ENCODE measurements around the gene ZNF326.
A peak's percentile ranks its signal among the peaks of the same experiment; 100 is the strongest.

The ZNF326 gene, protein sequence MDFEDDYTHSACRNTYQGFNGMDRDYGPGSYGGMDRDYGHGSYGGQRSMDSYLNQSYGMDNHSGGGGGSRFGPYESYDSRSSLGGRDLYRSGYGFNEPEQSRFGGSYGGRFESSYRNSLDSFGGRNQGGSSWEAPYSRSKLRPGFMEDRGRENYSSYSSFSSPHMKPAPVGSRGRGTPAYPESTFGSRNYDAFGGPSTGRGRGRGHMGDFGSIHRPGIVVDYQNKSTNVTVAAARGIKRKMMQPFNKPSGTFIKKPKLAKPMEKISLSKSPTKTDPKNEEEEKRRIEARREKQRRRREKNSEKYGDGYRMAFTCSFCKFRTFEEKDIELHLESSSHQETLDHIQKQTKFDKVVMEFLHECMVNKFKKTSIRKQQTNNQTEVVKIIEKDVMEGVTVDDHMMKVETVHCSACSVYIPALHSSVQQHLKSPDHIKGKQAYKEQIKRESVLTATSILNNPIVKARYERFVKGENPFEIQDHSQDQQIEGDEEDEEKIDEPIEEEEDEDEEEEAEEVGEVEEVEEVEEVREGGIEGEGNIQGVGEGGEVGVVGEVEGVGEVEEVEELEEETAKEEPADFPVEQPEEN

DNA sequence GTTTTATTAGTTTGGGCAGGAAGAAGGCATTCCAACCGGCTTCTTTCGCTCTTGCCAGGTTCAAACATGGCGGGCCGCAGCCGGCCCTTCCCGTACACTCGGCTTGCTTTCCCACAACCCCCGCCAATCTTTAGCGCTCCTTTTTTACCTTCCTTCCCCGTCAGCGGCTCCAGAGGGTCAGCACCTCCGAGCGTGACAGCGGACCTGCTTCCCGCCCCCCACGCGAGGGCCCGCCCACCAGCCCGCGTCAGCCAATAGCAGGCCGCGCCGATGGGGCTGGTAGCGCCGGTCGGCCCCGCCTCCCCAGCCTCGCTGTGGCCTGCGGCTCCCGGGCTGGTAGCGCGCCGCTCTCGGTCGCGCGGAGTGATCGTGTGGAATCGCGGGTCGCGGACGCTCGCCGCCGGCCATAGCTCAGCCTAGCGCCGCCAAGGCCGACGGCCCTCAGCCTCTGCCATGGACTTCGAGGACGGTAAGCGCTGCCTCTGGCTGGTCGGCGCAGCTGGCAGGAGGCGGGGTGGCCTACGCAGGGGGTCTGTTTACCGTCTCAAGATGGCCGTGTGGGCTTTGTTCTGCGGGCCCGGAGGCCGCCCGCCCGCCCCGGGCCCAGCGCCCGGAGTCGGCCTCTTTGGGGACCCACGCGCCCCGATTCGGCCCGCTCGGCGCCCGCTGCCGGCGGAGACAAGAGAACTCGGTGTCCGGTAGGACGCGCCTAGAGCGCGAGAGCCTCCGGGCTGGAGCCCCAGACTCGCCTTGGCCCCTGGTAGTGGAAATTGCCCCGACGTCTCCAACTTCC, at the start of gene ZNF326:
Gene ZNF326 (plus strand): TSS at position 306 of the 793 bp plus-strand sequence. CDS start 148 bp downstream, at position 454.
- DNase-seq: peak; percentile 95

DNA sequence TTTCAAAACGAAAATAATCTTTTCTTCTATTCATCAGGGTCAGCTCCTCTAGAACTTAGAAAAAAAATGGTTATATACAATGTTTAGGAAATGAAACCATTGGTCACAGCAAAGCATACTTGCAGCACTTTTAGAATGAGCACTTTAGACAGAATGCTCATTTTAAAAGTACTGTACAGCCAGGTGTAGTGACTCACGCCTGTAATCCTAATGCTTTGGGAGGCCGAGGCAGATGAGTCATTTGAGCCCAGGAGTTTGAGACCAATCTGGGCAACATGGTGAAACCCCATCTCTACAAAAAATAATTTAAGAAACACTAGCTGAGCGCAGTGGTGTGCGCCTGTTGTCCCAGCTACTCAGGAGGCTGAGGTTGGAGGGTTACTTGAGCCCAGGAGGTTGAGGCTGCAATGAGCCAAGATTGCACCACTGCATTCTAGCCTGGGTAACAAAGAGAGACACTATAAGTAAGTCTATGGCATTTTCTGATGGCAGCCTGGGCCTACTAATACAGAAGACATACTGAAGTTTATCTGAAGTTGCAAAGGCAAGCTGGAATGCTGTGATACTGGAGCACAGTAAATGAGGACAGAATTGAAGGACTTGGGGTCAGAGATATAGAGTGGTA, 48.9 kb upstream of the ZNF326 start:
- no peak for DNase-seq

DNA sequence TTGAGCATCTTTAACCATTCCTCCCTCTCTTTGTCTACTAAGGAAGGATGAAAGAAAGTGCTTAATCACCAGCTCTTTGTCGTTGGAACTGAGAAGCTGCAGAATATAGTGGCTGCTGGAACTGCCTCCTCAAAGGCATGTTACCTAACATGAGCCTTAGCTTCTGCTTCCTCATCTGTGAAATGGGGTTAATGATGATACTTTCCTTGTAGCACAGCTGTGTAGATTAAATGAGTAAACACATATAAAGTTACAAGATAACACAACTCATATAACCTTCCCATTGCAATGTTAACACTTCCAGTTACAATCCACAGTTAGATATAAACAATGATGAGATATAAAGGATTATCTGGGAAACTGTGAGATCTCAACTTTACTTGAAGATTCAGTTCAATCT, 48.4 kb upstream of the ZNF326 start:
- no peak for DNase-seq

DNA sequence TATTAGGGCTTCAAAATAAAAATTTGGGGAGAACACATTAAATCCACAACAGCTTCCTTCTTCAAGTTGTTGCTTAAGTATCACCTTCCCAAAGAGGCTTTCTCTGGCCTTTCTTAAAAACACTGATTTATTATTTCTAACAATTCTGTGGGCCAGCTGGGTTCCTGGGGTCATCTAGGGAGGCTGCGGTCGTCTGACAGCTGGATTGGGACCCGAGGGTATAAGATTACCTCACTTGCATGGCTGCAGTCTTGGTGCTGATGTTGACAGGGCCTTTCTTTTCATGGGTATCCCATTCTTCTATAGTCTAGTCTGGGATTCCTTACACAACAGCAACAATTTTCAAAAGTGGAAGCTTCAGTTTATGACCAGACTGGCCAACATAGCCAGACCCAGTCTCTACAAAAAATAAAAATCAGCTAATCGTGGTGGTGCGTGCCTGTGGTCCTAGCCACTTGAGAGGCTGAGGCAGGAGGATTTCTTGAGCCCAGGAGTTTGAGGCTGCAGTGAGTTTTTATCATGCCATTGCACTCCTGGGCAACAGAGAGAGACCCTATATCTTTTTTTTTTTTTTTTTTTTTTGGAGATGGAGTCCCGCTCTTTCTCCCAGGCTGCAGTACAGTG, 46.1 kb upstream of the ZNF326 start:
- DNase-seq: no peak

DNA sequence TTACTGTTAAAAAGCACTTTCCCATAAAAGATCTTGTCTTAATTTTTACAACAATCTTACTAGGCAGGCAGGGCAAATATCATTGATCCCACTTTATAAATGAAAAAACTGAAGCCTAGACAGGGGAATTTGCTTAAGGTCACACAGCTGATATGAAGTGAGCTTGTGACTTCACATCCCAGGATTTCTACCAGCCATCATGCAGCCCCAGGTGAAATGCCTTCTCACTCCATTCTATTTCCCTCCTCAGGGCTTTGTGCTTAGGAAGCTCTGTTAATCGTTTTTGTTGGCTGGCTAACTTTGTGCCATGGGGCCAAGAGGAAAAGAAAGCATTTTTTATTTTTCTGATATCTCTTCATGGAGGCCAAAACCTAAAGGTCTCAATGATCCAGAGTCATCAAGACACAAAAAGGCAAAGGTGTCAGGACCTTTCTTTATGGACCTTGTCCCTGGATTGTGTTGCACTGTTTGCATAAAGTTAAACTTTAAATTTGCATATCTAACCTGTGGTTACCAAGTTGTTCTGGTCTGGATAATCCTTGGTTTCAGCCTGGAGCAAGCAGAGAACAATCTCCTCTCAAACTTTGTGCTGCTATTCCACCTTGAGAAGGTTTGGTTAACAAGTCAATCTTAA, 44.8 kb upstream of the ZNF326 start:
- DNase-seq: no peak

DNA sequence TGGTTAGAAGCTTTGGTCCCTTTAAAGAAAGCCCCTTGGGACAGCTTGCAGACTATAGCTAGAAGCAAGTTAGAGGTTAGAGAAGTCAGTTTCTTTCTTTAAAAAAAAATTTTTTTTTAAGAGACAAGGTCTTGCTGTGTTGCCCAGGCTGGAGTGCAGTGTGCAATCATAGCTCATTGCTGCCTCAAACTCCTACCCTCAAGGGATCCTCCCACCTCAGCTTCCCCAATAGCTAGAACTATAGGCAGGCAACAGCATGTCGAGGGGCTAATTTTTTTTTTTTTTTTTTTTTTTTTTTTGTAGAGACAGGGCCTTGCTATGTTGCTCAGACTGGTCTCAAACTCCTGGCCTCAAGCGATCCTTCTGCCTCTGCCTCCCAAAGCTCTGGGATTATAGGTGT, 44.2 kb upstream of the ZNF326 start:
- DNase-seq: no peak

DNA sequence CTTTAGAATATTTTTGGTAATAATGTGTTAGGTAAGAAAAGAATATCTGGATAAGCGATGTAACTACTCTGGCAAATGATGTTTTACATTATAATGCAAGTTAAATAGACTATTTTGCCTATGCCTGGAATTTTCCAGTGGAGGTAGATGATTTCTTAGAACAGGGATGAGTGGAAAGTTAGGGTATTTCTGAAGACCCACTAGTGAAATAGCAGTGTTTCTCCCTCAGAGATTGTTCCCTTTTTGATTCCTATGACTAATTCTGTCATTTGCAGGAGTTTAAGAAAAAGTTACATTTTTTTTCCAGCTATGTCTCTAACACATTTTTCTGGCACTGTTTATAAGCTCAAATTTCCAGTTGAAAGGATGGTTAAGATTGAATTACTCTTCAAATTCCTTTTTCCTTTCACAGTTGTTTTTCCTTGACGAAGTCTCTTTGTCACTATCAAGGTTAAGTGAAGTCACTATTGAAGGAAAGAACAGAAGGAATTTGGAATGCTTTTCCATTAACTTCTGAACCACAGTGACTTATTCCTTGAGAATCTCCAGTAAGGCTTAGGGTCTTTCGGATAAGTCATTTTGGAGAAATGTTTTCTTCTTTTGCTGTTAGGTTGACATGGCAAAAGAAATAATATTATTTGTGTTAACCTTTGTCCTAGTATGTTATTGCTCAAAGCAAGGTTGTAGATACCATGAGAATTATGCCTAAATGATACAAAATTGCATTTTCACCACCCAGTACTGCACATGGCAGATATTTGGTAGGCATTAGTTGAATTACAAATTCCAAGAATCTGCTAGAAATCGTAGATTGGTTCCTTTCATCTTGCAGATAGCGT, 42.9 kb upstream of the ZNF326 start:
- no peak for DNase-seq

DNA sequence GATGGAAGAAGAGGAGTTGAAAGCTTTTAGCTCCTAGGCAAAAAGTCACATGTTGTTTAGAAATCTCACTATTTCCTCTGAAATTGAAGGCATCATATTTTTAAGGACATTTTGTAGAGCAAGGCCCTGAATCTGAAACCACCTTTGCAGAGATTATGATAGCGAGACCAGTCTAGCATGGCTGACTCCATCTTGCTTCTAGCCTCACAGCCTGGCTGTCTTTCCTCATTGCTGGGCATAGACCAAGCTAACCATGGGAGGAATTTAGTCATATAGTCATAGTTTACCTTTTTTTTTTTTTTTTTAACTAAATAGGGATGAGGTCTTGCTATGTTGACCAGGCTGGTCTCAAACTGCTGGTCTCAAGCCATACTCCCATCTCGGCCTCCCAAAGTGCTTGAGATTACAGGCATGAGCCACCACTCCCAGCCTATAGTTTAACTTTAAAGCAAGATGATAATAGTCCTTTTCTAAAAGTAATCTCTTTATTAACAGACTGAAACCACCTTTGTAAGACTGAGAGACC, 42.2 kb upstream of the ZNF326 start:
- no peak for DNase-seq

DNA sequence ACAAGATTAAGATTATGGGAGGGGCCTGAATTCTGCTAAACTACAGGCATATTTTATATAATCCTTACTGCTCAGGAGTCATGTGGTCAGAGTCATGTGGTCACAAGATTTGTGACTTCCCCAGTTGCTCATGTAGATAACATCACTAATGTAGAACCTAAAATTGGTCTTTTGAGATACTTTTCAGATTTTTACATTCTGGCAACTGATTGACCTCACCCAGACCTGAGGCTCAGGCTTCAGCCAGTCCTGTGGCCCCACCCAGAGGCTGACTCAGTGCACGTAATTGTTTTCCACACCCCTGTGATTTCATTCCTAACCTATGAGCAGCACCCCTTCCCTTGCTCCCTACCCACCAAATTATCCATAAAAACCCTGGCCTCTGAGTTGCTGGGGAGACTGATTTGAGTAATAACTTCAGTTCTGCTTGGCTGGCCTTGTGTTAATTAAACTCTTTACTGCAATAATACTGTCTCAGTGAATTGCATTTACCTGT, 41.7 kb upstream of the ZNF326 start:
- no peak for DNase-seq

DNA sequence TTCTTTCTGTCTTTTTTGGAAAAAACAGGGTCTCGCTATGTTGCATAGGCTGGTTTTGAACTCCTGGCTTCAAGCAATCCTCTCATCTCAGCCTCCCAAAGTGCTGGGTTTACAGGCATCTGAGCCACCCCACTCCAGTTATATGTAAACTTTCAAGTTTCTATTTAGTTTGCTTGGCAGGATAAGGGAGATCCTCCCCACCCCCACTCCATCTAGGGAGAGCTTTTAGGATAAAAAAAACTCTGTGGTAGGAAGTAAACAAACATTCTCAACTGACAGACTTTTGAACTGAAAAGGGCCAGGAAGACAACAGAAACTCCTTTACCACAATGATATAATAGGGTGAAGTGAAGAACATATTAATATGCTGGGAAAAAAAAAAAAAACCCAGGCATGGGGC, 41.0 kb upstream of the ZNF326 start:
- DNase-seq: no peak

DNA sequence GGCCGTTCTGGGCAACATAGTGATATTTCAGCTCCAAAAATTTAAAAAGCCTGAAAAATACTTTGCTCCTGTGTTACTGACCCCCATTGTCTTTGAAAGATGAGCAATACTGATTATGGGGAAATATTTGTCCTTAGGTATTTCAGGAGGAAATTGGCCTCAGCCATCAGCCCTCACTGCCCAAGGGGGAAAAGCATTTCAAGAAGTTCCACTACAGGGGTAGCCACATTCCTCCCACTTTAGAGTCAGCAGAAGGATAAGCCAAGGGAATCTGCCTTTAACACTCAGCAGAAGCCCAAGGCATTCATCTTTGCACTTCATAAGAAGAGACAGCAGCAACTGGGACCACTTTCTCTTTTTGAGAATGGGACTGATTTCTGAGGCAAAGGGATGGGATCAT, 40.5 kb upstream of the ZNF326 start:
- no peak for DNase-seq

DNA sequence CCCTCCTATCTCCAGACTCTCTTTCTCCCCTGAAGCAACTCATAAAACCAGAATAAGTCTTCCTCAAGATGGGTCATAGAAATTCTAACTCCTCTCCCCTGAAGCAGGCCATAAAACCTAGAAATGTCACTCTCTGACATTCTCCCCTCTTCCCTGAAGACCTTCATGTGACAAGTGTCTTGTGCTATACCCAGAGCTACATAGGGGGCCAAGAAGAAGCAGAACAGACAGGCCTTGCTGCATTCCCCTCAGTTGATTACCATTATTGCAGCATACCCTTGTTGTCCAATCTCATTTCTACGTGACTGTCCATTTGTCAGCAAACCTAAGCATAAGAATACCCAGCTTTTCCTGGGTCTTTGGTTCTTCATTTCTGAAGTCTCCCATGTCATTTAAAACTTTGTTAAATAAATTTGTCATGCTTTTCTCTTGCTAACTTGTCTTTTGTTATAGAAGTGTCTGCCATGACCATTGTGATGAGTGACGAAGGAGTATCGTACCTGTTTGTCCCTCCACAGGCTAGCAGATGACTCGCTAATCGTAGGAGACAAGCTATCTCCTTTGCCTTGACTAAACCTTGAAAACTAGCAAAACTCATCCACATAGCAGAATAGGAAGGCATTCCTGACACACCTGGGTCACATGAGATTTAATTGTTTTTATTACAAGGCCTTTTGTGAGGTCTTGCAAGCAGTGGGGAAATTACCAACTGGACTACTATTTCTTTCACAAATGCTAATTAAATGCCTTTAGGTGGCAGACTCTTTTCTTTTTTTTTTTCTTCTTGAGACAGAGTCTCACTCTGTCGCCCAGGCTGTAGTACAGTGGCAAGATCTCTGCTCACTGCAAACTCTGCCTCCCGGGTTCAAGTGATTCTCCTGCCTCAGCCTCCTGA, 39.4 kb upstream of the ZNF326 start:
- DNase-seq: no peak

DNA sequence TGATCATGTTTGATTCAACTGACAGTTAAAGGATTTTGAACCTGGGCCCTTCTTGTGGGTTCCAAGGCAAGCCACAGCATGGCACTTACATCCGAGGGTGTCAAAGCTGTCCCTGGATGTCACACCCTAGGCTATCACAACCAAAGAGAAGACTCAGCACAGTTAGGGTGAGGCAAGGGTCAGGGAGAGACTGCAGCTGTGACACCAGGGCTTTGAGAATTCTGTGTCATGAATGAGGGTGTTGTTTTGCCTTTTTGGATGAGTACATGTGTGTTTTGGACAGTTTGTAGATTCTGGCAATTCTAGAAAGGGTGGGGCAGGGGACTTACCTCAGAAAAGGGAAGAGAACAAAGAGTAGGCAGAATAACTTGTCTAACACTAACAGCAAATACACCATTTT, 37.8 kb upstream of the ZNF326 start:
- no peak for DNase-seq

DNA sequence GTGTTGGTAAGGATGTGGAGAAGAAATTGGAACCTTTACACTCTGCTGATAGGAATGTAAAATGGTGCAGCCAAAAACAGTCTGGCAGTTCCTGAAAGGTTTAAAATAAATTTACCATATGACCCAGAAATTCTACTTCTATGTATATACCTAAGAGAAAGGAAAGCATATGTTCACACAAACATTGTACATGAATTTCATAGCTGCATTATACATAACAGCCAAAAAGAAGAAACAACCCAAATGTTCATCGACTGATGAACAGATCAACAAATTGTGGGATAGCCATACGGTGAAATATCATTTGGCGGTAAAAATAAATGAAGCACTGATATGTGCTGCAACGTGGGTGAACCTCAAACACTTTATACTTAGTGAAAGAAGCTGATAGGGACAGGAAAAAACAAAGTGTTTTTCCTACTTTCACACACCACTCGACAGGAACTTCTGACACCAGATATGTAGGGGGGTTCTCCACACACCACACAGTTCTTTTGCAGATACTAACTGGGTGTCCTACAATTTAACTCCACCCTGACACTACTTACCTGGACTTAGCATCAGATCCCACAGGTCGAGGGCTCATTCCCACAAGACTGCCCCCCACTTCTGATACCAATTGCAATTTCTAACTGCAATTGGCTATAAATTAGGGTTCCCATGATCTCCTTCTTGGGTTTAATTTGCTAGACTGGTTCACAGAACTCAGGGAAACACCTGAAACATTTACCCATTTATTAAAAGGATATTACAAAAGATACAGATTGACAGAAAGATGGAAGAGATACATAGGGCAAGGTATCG, 35.9 kb upstream of the ZNF326 start:
- no peak for DNase-seq

DNA sequence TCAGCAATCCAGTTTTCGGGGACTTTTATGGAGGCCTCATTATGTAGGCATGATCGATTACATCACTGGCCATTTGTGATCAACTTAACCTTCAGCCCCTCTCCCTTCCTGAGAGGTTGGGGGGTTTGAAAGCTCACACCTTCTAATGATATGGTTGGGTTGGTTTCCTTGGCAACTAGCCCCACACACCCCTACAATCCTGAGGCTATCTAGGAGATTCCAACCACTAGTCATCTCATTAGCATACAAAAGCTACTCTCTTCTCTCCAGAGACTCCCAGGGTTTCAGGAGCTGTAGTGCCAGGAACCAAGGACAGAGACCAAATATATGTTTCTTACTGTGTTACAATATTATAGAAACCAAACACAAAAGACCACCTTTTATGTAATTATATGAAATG, 35.2 kb upstream of the ZNF326 start:
- DNase-seq: no peak

DNA sequence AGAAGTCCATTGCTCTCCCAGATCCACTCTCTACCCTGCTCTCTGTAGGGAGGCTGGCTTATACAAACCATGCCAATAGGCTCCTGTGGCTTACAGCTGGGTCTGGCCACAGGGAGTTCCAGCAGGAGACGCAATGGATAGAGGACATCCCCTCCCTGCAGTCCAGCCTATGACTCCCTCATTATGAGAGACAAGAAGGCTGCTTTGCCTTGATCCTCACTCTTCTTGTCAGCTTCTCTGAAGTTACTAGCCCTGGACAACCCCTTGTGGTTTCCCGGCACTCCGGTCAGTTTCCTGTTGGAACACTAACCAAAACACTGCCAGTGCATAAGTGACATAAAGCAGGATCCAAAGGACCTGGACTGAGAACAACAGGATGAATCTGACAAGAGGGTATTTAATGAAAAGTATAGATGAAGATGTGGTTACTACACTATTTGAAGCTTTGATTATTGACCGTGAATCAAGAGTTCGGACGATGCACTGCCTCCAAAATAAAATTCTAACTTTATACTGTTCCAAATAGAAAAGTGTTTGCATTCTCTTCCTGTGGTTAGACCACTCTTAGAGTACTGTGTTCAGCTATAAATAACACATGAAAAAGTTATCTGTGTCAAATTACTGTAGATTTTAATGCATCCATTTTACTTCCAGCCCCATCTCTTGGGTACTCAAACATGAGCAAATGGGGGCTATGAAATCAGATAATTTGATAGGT, 32.7 kb upstream of the ZNF326 start:
- no peak for DNase-seq

DNA sequence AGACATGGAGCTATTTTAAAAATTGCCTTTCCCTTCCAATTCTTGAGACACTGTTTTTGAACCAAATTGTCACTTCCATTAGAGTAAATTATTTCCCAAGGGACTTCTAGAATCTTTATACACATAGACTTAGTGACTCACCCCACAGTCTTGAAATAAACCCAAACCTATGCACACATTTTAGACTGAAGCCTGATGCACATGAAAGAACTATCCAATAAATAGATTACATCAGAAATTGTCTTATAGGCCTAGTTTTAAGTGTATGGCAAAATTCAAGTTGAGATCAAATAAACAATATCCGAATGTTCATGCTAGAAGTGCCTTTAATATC, 32.2 kb upstream of the ZNF326 start:
- DNase-seq: no peak

DNA sequence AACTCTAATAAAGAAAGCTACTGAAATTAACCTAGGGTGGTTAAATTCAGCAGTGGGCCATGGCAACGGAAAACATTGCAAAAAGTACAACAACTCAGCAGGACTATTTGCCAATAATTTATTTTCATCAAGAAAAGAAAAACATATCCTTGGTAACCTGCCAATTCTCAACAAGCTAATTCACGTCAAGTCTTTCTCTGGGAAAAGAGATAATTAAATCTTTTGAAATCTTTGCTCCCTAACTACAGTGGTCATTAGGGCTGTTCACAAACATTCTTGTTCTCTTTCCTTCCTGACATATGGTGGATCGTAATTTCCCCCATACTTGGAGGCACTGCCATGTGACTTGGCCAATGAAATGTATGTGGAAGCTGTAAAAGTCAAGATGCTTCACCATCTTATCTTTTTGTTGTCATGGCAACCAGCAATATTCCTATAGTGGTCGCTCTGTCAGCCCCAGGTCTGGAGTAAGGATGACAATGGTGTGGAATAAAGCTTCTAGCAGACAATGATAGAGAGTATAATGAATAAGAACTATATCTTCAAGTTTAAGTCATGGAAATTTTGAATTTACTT, 29.6 kb upstream of the ZNF326 start:
- no peak for DNase-seq
